Neutrophil (primary cell): ENCODE results near the gene TNNI3.
"Not testable (repeated sequence)": the region's sequence is repeated elsewhere in the genome, so short reads cannot be mapped to it uniquely, and the experiment has no call there.

Source experiments
- H3K27ac ChIP-seq: fragments of 200-600 bp; sonication (generic); 2 replicates; pipeline ENCODE4 v1.5.1; 2016; ENCODE audit warnings: mild to moderate bottlenecking, moderate library complexity
- H3K27me3 ChIP-seq: fragments of 200-600 bp; sonication (generic); 2 replicates; pipeline ENCODE4 v1.6.0; 2016; ENCODE audit warnings: mild to moderate bottlenecking
- H3K36me3 ChIP-seq: fragments of 200-600 bp; sonication (generic); 2 replicates; pipeline ENCODE4 v1.5.1; 2017
- H3K4me1 ChIP-seq, 2 experiments: fragments of 200-600 bp in 1 of 2; sonication (generic) in 1 of 2; 1 replicate in 1 of 2; 2 replicates in 1 of 2; pipeline versions ENCODE4 v1.5.1 to v1.6.1; 2013 to 2016; ENCODE audit warnings: low read depth in 1 of 2, low read length in 1 of 2, mild to moderate bottlenecking in 1 of 2, moderate library complexity in 1 of 2; ENCODE audit not compliant: control insufficient read depth in 1 of 2, insufficient read depth in 1 of 2
- H3K4me3 ChIP-seq, 2 experiments: fragments of 200-600 bp in 1 of 2; sonication (generic) in 1 of 2; 1 replicate in 1 of 2; 2 replicates in 1 of 2; pipeline ENCODE4 v1.5.1; 2013 to 2016; ENCODE audit warnings: low read depth in 1 of 2, low read length in 1 of 2, mild to moderate bottlenecking in 1 of 2, moderate library complexity in 1 of 2
- H3K9me3 ChIP-seq: fragments of 200-600 bp; sonication (generic); 2 replicates; pipeline ENCODE4 v1.5.1; 2016
- CTCF ChIP-seq: fragments of 200-600 bp; sonication (generic); IDR thresholded peaks from 2 replicates; pipeline ENCODE4 v1.5.1; 2016; ENCODE audit warnings: antibody characterized with exemption

TNNI3 gene

GRCh38 chr19:55109527-55110291 is 47.8 kb downstream of the TNNI3 start:
- Histone ChIP-seq H3K9me3 (no peaks in the 10 kb centered on the region), H3K27ac (no peak overlapping the region), H3K4me1 (no peaks in the 10 kb centered on the region), H3K4me3 (no peak overlapping the region), H3K27me3 (no peaks in the 10 kb centered on the region), H3K36me3 (peaks cover 57% of the 10 kb centered on the region)
- no peak for TF ChIP-seq CTCF

- H3K27me3 ChIP-seq, H3K27ac ChIP-seq, H3K4me3 ChIP-seq, H3K9me3 ChIP-seq, H3K4me1 ChIP-seq: not testable (repeated sequence)
- H3K36me3 ChIP-seq = peaks cover 65% of the 10 kb centered on the region
Measured at GRCh38 chr19:55107252-55107651, 50.3 kb downstream of the TNNI3 start.

GRCh38 chr19:55106591-55106990 is 50.9 kb downstream of the TNNI3 start:
- Histone ChIP-seq H3K9me3 (no peaks in the 10 kb centered on the region), H3K27ac (no peak overlapping the region), H3K36me3 (peaks cover 65% of the 10 kb centered on the region), H3K4me3 (no peak overlapping the region), H3K27me3 (no peaks in the 10 kb centered on the region), H3K4me1 (no peaks in the 10 kb centered on the region)
- no peak for TF ChIP-seq CTCF

GRCh38 chr19:55105237-55105636 is 52.3 kb downstream of the TNNI3 start:
- Histone ChIP-seq H3K4me3 (no peak overlapping the region), H3K27me3 (no peaks in the 10 kb centered on the region), H3K27ac (no peak overlapping the region), H3K4me1 (no peaks in the 10 kb centered on the region), H3K9me3 (no peaks in the 10 kb centered on the region), H3K36me3 (peaks cover 68% of the 10 kb centered on the region)
- no peak for TF ChIP-seq CTCF

GRCh38 chr19:55103190-55103589 is 54.3 kb downstream of the TNNI3 start:
- Histone ChIP-seq H3K27me3 (no peaks in the 10 kb centered on the region), H3K36me3 (peaks cover 70% of the 10 kb centered on the region), H3K27ac (no peak overlapping the region), H3K4me3 (no peak overlapping the region), H3K9me3 (no peaks in the 10 kb centered on the region), H3K4me1 (no peaks in the 10 kb centered on the region)
- TF ChIP-seq CTCF = no peak
